HG03060 (cell line): ENCODE results near the gene PPP1R9A.

Experiments
- ATAC-seq: cut with Tn5 transposase; IDR thresholded peaks from one replicate; pipeline ENCODE4 v1.9.1; 2021; ENCODE audit warnings: low read depth, moderate number of reproducible peaks; ENCODE audit not compliant: unreplicated experiment

Gene PPP1R9A

DNA sequence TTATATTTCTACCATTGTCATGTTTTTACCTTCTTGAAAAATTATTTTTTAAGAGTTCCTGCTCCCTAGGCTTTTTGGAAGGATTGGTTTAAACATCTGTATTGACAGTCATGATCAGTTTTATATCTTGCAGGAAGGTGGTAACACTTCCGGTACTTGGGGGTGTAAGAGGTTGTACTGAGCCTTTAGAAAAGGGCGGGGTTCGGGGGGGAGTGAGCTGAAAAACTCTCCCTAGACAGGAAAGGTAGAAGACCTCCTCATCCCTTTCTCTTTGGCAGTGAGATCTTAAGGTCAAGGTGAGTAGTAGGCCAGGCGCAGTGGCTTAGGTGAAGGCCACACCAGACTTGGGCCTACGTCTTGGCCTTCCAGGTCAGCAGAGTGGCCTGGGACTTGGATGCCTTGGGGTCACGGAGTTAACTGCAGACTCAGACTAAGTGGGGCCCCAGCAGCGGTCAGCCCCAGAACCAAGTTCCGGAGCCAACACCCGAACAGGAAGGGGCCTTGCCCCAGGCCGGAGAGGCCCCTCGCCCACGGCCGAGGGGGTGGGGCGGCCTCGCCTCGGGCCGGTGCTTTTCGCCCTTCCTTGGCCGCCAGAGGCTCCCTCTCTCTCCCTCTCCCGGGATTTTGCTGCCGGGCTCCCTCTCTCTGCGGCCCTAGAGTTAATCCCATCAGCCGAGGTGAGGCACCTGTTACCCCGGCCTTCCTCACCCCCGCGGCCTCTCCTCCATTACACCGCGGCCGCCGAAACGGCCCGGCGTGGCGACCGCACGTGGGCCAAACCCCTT lies at the start of gene PPP1R9A:
PPP1R9A (plus strand) TSS at position 569 of the 785 bp plus-strand sequence. CDS start 2,520 bp downstream, outside the sequence.
- ATAC-seq: no peak

DNA sequence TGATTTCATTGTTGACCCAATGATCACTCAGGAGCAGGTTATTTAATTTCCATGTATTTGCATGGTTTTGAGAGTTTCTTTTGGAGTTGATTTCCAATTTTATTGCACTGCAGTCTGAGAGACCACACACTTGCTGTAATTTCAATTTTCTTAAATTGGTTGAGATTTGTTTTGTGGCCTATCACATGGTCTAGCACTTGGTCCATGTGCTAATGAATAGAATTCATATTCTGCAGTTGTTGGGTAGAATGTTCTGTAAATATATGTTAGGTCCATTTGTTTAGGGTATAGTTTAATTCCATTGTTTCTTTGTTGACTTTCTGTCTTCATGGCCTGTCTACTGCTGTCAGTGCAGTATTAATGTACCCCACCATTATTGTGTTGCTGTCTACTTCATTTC lies 36.3 kb upstream of the PPP1R9A start:
- ATAC-seq: no peak

DNA sequence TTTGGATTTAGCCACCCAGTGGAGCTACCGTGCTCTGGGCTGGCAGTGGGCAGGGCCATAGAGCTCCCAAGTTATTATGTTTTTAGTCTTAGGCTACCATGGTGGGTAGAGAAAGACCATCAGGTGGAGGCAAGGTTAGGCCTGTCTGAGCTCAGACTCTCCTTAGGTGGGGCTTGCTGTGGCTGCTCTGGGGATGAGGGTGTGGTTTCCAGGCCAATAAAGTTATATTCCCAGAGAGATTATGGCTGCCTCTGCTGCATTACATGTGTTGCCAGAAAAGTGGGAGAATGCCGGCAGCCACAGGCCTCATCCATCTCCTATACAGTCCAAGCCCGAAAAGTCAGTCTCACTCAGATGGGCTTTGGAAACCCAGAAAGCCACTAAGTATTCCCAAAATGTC lies 34.2 kb upstream of the PPP1R9A start:
- no peak for ATAC-seq

DNA sequence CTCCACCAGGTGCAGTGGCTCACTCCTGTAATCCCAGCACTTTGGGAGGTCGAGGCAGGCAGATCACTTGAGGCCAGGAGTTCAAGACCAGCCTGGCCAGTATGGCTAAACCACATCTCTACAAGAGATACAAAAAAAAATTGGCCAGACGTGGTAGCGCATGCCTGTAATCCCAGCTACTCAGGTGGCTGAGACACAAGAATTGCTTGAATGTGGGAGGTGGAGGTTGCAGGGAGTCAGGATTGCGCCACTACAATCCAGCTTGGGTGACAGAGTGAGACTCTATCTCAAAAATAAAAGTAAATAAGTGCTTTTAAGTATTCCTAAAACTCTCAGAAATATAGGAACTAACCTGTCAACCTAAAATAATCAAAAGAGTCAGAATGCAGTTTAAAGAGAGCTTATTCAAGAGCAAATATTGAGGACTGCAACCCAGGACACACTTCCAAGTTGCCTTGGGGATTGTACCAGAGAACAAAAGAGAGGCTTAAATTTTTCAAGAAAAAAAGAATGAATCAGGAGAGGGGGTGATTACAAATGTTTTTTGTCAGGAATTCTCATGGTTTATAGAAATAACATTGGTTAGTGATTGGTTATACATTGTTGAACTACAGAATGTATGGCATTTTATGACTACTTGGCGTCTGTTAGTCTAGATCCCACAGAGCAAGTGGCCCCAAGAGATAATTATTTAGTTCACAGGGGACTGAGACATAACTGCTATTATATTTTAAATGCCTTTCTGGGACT lies 33.2 kb upstream of the PPP1R9A start:
- no peak for ATAC-seq

DNA sequence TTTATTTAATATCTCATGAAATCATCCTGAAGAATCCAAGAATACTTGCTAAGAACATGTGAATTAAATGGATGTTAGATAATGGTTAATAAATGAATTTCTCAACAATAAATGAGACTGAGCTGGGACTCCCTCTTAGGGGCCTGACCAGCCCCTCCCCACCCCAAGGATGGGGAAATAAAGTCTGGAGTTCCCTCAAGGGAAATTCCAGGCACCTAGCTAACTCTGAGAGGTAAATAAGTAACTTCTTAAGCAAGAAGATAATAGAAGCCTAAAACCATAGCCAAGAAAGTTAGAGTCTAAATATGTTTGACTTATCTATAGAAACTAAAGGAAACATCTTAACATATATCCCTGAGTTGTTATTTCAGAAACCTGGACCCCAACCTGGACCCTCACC lies 32.2 kb upstream of the PPP1R9A start:
- ATAC-seq: no peak

DNA sequence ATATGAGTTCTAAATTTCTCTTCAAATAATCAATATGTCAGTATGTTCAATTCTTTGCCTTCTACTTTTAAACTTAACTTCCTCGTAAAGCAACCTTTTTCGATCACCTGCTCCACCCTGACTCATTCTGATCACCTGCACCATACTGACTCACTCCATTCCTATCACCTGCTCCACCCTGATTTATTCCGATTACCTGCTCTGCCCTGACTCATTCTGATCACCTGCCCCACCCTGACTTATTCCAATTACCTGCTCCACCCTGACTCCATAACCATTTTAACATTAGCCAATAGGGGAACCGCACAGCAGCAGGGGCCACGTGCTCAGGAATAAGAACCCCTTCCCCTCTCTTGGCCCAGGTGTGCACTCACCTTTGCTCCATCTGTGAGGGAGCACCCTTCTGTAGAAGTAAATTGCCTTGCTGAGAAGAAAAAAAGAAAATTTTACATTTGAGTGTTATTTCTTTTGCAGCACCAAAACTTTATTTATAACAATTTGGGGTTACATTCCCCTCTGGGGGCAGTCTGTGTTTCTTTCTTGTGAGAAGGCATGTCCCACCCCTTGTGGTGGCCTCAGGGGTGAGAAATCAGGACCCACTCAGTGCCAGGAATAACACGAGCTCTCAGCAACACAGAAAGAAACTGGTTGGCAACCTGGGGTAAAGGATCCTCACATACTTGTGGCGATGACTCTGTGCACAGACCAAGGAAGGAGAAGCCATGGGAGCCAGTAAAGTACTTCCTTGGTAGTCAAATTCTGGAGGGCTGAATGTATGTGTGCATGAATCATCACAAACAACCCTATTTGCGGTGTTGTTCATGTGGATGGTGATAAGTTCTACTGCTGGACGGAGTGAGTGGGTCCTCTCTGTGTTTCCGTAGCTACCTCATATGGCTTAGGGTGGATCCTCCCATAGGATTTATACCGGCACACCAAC lies 29.4 kb upstream of the PPP1R9A start:
- no peak for ATAC-seq

DNA sequence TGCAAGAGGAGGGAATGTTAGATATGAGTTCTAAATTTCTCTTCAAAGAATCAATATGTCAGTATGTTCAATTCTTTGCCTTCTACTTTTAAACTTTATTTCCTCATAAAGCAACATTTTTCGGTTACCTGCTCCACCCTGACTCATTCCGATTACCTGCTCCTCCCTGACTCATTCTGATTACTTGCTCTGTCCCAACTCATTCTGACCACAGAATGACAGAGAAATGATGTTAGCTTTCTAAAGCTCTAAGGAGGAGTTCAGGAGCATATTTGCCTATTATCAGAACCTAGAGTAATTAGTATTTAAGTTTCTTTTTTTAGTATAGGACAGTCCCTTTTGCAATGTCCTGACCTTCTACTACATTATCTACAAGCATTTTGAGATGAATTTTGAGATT lies 24.5 kb upstream of the PPP1R9A start:
- ATAC-seq: no peak

DNA sequence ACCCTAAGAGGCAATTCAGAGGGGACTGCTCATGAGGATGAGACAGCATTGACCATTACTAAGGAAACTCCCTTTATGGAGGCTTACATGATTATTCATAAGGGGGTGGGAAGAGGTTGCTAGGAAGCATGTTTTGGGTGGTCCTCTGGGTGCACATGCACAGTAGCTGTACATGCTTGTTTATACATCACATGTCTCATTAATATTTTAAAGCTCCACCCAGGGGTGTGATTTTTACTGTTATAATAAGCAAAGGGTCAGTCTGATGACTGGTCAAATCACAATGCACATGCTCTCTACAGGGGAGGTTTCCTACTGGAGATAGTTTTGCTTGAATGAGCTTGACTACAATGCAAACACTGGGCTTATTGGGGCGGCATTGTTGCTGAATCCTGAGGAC lies 23.8 kb upstream of the PPP1R9A start:
- no peak for ATAC-seq

DNA sequence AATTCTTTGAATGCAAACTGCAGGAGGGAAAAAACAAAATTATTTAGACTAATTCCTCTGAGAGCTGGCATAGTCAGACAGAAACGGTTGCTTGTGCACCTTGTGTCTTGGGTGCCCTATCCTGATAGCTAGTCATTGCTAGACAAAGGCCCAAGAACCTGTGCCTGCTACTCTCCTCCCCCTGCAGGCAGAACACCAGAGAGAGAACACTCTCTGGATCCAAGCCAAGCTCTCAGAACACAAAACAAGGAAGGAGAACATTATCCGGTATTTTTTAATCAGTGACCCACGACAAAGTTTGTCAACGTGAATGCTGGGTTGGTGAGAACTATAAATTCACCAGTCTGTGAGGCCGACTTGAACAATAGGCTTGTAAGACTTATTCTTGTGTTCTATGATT lies 18.8 kb upstream of the PPP1R9A start:
- no peak for ATAC-seq

DNA sequence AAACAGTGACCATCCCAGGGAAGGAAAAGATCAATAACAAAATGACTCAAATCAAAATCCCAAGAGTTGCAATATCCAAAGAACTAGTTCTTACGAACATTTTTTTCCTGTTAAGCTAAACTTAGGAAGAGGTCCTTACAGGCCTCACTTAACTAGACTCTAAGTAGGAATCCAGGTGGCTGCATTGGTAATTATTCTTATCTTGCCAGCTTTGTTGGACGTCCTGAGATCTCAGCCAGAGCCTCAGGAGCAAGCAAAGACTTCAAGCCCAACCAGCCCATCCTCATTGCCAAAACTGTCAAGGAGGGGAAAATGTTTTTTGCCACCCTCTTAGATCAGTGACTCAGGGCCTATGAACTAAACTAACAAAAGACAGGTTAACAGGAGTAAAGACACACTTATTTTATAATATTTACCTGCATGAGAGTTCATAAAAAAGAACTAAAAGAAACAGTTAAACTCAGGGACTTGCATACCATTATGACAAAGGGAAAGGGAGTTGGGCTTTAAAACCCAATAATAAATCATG lies 18.3 kb upstream of the PPP1R9A start:
- ATAC-seq: no peak

DNA sequence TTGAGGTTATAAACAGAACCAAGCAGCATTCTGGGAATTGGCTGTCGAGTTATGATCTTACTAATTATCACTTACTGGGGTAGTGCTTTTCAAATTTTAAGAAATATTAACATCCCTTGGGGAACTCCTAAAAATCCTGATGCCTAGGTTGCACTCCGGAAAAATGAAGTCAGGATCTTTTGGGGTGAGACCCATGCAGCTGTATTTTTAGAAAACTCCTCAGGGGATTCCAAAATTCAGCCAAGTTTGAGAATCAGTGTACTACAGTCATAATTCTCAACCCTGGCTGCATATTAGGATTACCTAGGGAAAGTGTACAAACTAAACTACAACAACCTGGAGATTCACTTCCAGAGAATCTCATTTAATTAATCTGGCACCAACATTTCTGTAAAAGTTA lies 17.2 kb upstream of the PPP1R9A start:
- no peak for ATAC-seq

DNA sequence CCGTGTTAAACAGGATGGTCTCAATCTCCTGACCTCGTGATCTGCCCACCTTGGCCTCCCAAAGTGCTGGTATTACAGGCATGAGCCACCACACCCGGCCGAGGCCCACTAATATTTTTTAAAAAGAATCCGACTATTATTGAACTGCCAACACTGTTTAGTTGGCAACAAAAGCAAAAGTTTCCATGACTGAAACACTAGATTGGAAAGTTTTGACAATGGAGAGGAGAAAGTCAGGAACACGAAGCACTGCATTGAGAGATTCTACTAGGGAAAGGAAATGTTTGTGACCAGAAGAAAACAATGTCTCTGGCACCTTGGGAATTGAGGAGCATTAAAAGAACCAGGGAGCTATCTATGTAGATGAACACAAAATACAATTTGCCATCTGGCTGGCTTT lies 13.7 kb upstream of the PPP1R9A start:
- no peak for ATAC-seq

DNA sequence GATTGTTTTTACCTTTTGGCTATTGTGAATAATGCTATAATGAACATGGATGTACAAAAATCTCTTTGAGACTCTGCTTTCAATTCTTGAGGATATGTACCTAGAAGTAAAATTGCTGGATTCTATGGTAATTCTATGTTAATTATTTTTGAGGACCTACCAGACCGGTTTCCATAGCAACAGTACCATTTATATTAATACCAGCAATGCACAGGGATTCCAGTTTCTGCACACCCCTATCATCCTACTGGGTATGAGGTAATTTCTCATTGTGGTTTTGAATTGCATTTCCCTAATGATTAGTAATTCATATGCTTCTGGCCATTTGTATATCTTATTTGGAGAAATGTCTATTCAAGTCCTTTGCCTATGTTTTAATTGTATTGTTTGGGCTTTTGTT lies 9.9 kb upstream of the PPP1R9A start:
- no peak for ATAC-seq

DNA sequence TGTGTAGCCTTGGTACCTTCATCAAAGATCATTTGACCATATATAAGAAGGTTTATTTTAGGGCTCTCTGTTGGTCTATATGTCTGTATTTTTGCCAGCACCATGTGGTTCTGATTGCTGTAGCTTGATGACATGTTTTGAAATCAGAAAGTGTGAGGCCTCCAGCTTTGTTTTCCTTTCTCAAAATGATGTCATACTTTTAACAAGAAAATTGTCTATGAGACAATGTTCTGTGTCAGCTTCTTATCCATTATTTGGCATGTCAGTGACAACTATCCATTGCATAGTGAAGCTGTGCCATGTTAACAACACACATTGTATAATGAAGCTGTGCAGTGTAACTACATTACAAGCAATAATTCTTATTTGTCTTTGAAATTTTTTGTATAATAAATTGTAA lies 9.1 kb upstream of the PPP1R9A start:
- ATAC-seq: no peak

DNA sequence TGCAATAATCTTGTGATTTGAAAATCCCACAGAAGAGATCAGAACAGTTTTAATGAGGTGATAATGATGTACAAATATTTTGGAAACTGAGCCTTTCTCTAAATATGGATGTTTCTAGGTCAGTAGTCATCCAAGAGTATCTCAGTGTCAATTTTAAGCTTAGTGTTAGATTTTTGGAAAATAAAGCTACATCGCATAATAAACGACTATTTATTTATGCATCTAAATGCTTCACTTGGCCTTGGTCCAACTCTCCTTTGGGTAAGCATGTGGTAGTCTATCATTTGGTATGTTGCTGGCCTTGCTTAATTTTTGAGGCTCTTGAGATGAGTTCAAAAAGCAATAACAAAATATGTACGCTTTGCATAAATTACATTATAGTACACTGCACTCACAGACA lies 5.4 kb upstream of the PPP1R9A start:
- ATAC-seq: no peak

DNA sequence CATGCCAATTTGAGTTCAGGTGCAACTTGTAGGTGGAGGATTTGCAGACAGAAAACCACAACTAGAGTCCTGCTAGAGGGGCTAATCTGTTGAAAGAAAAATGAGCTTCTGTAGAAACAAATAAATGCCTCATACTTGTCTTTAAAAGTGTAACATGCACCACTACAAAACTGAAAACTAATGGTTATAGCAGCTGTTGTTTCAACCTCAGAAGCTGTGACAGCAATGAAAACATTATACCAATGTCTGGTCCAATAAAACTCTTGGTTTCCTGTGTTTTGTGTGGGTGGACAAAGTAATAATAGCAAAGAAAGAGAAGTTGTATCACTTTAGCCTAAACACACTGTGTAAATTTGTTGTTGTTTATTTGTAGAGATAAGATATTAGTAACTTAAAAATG lies 3.4 kb upstream of the PPP1R9A start:
- ATAC-seq: no peak

DNA sequence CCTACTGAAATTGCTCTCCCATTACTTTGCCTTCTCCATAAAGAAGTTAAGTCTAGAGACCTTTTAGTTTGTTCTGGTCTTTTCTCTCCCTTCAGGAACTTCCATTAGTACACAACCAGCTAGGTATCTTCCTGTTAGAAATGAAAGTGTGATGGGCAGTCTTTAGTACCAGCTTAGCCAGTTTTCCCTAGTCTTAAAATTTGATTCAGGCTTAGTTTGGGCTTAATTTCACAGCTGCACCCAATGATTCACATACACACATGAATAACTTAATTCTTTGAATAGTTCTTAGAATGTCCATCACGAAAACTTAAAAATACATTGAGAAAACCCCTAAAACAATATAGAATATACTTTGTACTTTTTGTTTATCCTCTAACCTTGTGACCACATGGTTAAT lies 2.4 kb upstream of the PPP1R9A start:
- no peak for ATAC-seq

DNA sequence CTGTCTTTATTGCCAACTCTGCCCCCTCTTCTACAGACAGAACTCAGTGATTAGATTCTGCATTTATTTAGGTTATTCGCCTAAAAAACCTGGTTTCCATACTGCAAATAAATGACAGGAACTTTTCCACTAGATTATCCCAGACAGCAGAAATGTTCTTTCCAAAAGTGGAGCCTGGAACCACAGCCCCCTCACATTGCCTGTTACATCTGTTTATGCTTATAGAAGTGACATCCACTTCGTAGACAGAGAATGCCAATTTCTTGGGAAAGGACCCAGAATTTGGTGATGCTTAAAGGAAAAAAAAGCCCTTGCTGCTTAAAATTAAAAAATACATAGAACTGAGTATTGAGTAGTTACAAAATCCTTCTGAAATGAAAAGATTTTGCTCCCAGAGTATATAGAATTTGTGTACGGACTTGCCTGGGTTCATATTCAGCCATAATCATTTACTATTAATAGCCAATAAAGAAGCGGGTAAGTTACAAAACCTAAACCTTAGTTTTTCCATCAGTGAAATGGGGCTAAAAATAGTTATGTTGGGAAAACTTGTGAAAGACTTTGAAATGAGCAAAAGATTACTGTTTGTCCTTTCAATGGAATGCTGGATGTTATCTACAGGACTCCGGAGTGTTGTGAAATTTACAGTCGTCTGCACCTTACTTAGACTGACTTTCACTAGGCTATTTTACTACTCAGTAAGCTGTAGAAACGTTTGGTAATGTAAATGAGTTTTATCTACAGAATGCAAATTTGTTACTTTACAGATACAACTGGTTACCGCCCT lies 1.1 kb upstream of the PPP1R9A start:
- no peak for ATAC-seq

DNA sequence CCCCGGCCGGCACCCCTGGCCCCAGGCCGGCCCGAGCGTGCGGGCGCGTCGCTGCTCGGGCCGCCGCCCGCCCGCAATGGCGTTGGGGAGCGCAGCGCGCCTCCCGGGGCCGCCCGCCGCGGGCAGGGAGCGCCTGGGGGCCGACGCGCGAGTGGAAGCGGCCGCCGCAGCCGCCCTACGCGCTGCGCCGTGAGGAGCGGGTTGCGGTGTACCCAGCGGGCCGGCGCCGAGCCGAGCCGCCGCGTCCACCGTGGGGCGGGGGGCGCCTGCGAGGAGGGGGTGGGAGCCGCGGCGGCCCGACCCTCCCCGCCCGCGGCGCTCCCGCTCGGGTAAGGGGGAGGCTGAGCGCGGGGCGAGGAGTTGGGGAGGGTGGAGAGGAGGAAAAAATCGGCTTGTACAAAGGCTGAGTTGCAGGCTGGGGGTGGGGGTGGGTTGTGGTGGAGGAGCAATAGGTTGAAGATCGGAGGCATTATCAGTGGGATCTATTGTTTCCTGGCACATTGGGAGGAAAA lies 473 bp downstream of the PPP1R9A start:
- no peak for ATAC-seq
